Vagina (tissue), 2 donors: ENCODE results near the gene APBA1.

Experiments
- CTCF ChIP-seq, 3 experiments: fragments of 450-650 bp in 2 of 3; fragments of 200-600 bp in 1 of 3; sonication (generic) in 1 of 3; IDR thresholded peaks; one replicate each; pipeline ENCODE4 v1.5.1; 2017 to 2019; ENCODE audit warnings: antibody characterized with exemption in 3 of 3, mild to moderate bottlenecking in 2 of 3, moderate library complexity in 2 of 3
- POLR2A ChIP-seq, 2 donors: fragments of 450-650 bp; IDR thresholded peaks; one replicate each; pipeline ENCODE4 v1.6.1; 2017; ENCODE audit warnings: antibody characterized with exemption in 2 of 2, mild to moderate bottlenecking in 2 of 2, moderate library complexity in 2 of 2

DNA sequence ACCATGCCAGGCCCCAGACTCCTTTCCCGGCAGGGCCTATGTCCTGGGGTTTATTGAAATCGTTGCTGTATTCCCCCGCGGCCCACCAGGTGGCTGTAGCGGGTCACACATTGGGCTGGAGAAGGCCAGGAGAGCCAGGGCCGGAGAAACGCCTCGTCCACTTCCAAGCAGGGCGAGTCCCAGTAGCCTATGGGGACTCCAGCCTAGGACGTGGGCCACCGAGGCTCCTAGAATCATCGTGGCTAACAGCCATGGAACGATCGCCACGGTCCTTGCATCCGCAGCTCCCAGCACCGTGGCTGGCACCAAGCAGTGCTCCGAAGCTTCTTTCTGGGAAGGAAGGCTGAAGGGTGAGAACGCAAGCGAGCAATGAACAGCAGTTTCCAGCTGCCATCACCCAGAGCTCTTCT is 259.4 kb downstream of the APBA1 start:
- TF ChIP-seq CTCF (IDR thresholded peaks at IDR 0.05) (no peak), POLR2A (IDR thresholded peaks at IDR 0.05) (no peak)
